ENCODE measurements around the gene TAL2.

DNA sequence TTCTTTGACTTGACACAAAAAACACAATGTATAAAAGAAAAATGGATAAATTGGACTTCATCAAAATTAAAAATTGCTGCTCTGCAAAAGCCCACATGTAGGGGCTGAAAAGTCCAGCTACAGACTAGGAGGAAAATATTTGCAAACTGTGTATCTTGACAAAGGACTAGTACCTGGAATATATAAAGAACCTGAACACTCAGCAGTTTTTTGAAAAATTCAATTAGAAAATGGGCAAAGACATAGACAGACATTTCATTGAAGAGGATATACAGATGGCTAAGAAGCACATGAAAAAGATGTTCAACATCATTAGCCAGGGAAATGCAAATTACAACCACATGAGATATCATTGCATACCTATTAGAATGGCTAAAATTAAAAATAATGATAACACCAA lies 18.5 kb upstream of the TAL2 start:
- TF ChIP-seq, protein P1, sequence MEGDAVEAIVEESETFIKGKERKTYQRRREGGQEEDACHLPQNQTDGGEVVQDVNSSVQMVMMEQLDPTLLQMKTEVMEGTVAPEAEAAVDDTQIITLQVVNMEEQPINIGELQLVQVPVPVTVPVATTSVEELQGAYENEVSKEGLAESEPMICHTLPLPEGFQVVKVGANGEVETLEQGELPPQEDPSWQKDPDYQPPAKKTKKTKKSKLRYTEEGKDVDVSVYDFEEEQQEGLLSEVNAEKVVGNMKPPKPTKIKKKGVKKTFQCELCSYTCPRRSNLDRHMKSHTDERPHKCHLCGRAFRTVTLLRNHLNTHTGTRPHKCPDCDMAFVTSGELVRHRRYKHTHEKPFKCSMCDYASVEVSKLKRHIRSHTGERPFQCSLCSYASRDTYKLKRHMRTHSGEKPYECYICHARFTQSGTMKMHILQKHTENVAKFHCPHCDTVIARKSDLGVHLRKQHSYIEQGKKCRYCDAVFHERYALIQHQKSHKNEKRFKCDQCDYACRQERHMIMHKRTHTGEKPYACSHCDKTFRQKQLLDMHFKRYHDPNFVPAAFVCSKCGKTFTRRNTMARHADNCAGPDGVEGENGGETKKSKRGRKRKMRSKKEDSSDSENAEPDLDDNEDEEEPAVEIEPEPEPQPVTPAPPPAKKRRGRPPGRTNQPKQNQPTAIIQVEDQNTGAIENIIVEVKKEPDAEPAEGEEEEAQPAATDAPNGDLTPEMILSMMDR (IDR thresholded peaks at IDR 0.05): no peak
- TF ChIP-seq POLR2A (IDR thresholded peaks at IDR 0.05): no peak

Data from uterus (tissue), 2 donors.